ENCODE measurements around the gene POU3F3.

DNA sequence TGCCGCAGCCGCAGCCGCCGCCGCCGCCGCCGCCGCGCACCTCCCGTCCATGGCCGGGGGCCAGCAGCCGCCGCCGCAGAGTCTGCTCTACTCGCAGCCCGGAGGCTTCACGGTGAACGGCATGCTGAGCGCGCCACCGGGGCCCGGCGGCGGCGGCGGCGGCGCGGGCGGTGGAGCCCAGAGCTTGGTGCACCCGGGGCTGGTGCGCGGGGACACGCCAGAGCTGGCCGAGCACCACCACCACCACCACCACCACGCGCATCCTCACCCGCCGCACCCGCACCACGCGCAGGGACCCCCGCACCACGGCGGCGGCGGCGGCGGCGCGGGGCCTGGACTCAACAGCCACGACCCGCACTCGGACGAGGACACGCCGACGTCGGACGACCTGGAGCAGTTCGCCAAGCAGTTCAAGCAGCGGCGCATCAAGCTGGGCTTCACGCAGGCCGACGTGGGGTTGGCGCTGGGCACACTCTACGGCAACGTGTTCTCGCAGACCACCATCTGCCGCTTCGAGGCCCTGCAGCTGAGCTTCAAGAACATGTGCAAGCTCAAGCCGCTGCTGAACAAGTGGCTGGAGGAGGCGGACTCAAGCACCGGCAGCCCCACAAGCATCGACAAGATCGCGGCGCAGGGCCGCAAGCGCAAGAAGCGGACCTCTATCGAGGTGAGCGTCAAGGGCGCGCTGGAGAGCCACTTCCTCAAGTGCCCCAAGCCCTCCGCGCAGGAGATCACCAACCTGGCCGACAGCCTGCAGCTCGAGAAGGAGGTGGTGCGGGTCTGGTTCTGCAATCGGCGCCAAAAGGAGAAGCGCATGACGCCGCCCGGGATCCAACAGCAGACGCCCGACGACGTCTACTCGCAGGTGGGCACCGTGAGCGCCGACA lies 2.4 kb downstream of the POU3F3 start:
- TF ChIP-seq REST (IDR thresholded peaks at IDR 0.05; ENCODE audit: insufficient read depth in 1 of 2, low read depth in 2 of 2, low read length in 1 of 2) (no peak), CTCF (IDR thresholded peaks at IDR 0.05) (no peak), POLR2AphosphoS5 (IDR thresholded peaks at IDR 0.05; ENCODE audit: low read depth, low read length) (no peak)

Measured in Panc1 (cell line).